SH-SY5Y (cell line): ENCODE measurements around the gene RALBP1.

Experiments
- GATA2 ChIP-seq: IDR thresholded peaks from 2 replicates; pipeline ENCODE4 v1.6.1; 2011; ENCODE audit warnings: mild to moderate bottlenecking, low read depth, low read length
- GATA3 ChIP-seq: IDR thresholded peaks from 2 replicates; pipeline ENCODE4 v1.6.1; 2011; ENCODE audit warnings: low read depth, mild to moderate bottlenecking, low read length, moderate library complexity

DNA sequence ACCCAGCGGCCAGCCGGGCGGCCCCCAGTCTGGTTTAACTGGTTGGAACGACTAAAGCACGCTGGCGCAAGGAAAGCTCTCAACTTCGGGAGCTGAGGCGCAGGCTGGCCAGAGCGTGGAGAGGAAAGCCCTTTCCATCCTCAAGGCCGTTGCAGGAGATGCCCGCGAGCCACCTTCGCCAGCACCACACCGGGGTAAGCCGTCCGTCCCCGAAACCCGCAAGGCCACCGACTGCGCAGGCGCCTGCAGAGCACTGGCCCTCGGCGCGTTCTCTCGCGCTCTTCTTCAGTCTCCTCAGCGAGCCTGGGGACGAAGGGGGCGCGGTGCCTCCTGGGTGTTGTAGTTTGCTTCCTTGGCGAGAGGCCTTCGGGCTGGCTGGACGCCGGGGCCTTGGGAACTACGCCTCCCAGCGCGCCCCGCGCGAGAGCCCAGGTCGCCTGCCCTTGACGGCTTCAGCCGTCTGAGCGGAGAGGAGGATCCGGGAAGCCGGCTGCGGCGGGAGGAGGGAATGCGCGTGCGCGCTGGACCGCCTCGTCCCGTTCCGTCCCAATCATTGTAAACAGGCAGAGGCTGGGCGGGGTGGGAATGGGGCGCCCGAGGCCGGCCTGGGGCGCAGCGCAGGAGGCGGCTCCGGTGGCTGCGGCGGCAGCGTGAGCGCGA is at the start of gene RALBP1:
- no peak for TF ChIP-seq GATA2
- TF ChIP-seq GATA3 = no peak
